Measurements from ENCODE around the gene TEAD2.

GRCh38 chr19:49357186-49357585 is 5.0 kb downstream of the TEAD2 start:
- no peak for TF ChIP-seq PAX8 (IDR thresholded peaks at IDR 0.05)
- TF ChIP-seq CBFB (IDR thresholded peaks at IDR 0.05; ENCODE audit: low read depth), result no peak
- no peak for TF ChIP-seq CTCF (IDR thresholded peaks at IDR 0.05 in 2 of 3, conservative IDR thresholded peaks at IDR 0.05 in 1 of 3; ENCODE audit: control insufficient read depth in 2 of 3, extremely low read depth in 1 of 3, insufficient read depth in 1 of 3, low read depth in 3 of 3, low read length in 3 of 3)
- no peak for TF ChIP-seq EZH2 (IDR thresholded peaks at IDR 0.05; ENCODE audit: borderline replicate concordance, control insufficient read depth, low read depth, low read length)
- TF ChIP-seq MAX (IDR thresholded peaks at IDR 0.05; ENCODE audit: low read depth, low read length), result no peak
